H1 (cell line): Measurements from ENCODE around the gene CFAP20. TPM values are rescaled to one million over a fixed set of nuclear protein-coding genes. Genes with fewer than 3 reads are reported as not detected.

Experiments
- CTCF ChIA-PET: fragments of 300-600 bp; sonication (Branson Sonifier 250); formaldehyde crosslinking; loops from one replicate; lab custom pipeline; 2021; ENCODE audit not compliant: partially characterized antibody; lab: Charles Lee
- POLR2A ChIA-PET: fragments of 300-600 bp; sonication (Branson Sonifier 250); formaldehyde crosslinking; loops from one replicate; lab custom pipeline; 2021; ENCODE audit warnings: inconsistent platforms; ENCODE audit not compliant: partially characterized antibody; lab: Charles Lee
- DNase-seq, 2 experiments: peaks; one replicate each; pipeline versions ENCODE4 v3.0.0 to v3.0.0-alpha.2; 2010 to 2022; ENCODE audit warnings: low spot score in 2 of 2, low read depth in 1 of 2, mixed read lengths in 1 of 2
- FAIRE-seq: peaks from 2 replicates; lab custom pipeline; 2011; peaks lifted over from hg19 to GRCh38; lab: Jason Lieb, UNC
- H2AFZ ChIP-seq: 2 replicates; pipeline ENCODE4 v1.8.1; 2012; ENCODE audit warnings: low read length, inconsistent platforms
- H2AK5ac ChIP-seq: 2 replicates; pipeline ENCODE4 v1.6.1; 2013; ENCODE audit warnings: low read depth, low read length
- H2BK120ac ChIP-seq: replicated peaks from 2 replicates; pipeline ENCODE3; 2013; ENCODE audit warnings: low read depth, low read length, inconsistent platforms
- H2BK12ac ChIP-seq: 2 replicates; pipeline ENCODE4 v1.6.1; 2013; ENCODE audit warnings: low read depth, low read length
- H2BK15ac ChIP-seq: 2 replicates; pipeline ENCODE4 v1.6.1; 2013; ENCODE audit warnings: low read length
- H2BK20ac ChIP-seq: 2 replicates; pipeline ENCODE4 v1.6.1; 2013; ENCODE audit warnings: low read length
- H2BK5ac ChIP-seq: 2 replicates; pipeline ENCODE4 v1.6.1; 2013; ENCODE audit warnings: low read depth, low read length
- H3K14ac ChIP-seq: 2 replicates; pipeline ENCODE4 v1.6.1; 2013; ENCODE audit warnings: inconsistent platforms; ENCODE audit not compliant: insufficient read length
- H3K18ac ChIP-seq: 2 replicates; pipeline ENCODE4 v1.6.1; 2013; ENCODE audit warnings: low read length; ENCODE audit errors: extremely low read depth
- H3K23ac ChIP-seq: 2 replicates; pipeline ENCODE4 v1.6.1; 2013; ENCODE audit warnings: inconsistent platforms; ENCODE audit not compliant: insufficient read length
- H3K23me2 ChIP-seq: 2 replicates; pipeline ENCODE4 v1.6.1; 2013; ENCODE audit warnings: low read depth, low read length
- H3K27ac ChIP-seq: 2 replicates; pipeline ENCODE4 v1.6.1; 2011; ENCODE audit warnings: low read depth, low read length, inconsistent platforms
- H3K27me3 ChIP-seq, 4 experiments: replicated peaks in 1 of 4; 1 replicate in 1 of 4; 2 replicates in 3 of 4; pipeline versions ENCODE4 v1.6.1 to v1.8.1; 2011 to 2013; ENCODE audit warnings: low read length in 3 of 4, mild to moderate bottlenecking in 3 of 4, inconsistent platforms in 2 of 4, mixed read lengths in 2 of 4, moderate library complexity in 1 of 4; ENCODE audit not compliant: control insufficient read depth in 3 of 4, insufficient read depth in 3 of 4; ENCODE audit errors: extremely low read depth in 1 of 4
- H3K36me3 ChIP-seq, 4 experiments: 2 replicates each; pipeline versions ENCODE4 v1.6.1 to v1.8.1; 2011 to 2013; ENCODE audit warnings: mild to moderate bottlenecking in 4 of 4, low read length in 3 of 4, moderate library complexity in 2 of 4, control low read depth in 1 of 4, inconsistent platforms in 1 of 4; ENCODE audit not compliant: insufficient read depth in 4 of 4, control insufficient read depth in 2 of 4
- H3K4ac ChIP-seq: replicated peaks from 2 replicates; pipeline ENCODE3; 2013; ENCODE audit warnings: low read length, low read depth, mixed read lengths, inconsistent platforms; ENCODE audit not compliant: insufficient read length
- H3K4me1 ChIP-seq, 4 experiments: replicated peaks in 1 of 4; 1 replicate in 1 of 4; 2 replicates in 3 of 4; pipeline versions ENCODE4 v1.6.1 to v1.8.1; 2011 to 2013; ENCODE audit warnings: low read length in 3 of 4, inconsistent platforms in 2 of 4, mixed read lengths in 1 of 4; ENCODE audit not compliant: insufficient read depth in 4 of 4, control insufficient read depth in 3 of 4
- H3K4me2 ChIP-seq, 2 experiments: 2 replicates each; pipeline versions ENCODE4 v1.6.1 to v1.8.1; 2011 to 2013; ENCODE audit warnings: low read depth in 2 of 2, low read length in 2 of 2, control low read depth in 1 of 2, inconsistent platforms in 1 of 2, mild to moderate bottlenecking in 1 of 2; ENCODE audit not compliant: insufficient read depth in 1 of 2
- H3K4me3 ChIP-seq, 4 experiments: fragments of 200-600, 300-600 bp in 1 of 4; sonication (generic), shearing (Covaris generic), sonication (Bioruptor Twin) in 1 of 4; 2 replicates each; pipeline versions ENCODE4 v1.5.1 to v1.8.1; 2011 to 2016; ENCODE audit warnings: low read length in 4 of 4, low read depth in 3 of 4, control low read depth in 2 of 4, inconsistent platforms in 2 of 4, mild to moderate bottlenecking in 2 of 4, mixed read lengths in 1 of 4, moderate library complexity in 1 of 4; ENCODE audit not compliant: insufficient read depth in 2 of 4; ENCODE audit errors: extremely low read depth in 1 of 4
- H3K56ac ChIP-seq: replicated peaks from 2 replicates; pipeline ENCODE3; 2013; ENCODE audit warnings: low read depth, mild to moderate bottlenecking, mixed read lengths, low read length, inconsistent platforms; ENCODE audit not compliant: insufficient read length
- H3K79me1 ChIP-seq: 2 replicates; pipeline ENCODE4 v1.6.1; 2013; ENCODE audit warnings: low read depth, low read length, control low read depth
- H3K79me2 ChIP-seq, 2 experiments: 2 replicates each; pipeline versions ENCODE4 v1.6.1 to v1.8.1; 2012 to 2013; ENCODE audit warnings: low read length in 2 of 2, mild to moderate bottlenecking in 2 of 2, inconsistent platforms in 1 of 2; ENCODE audit not compliant: insufficient read depth in 2 of 2, control insufficient read depth in 1 of 2
- H3K9ac ChIP-seq, 4 experiments: replicated peaks in 1 of 4; 1 replicate in 1 of 4; 2 replicates in 3 of 4; pipeline versions ENCODE4 v1.6.1 to v1.8.1; 2011 to 2013; ENCODE audit warnings: low read depth in 3 of 4, low read length in 3 of 4, control low read depth in 2 of 4, mild to moderate bottlenecking in 2 of 4, moderate library complexity in 2 of 4, inconsistent platforms in 1 of 4; ENCODE audit errors: extremely low read depth in 1 of 4
- H3K9me3 ChIP-seq, 2 experiments: 2 replicates each; pipeline versions ENCODE4 v1.6.1 to v1.8.1; 2012 to 2013; ENCODE audit warnings: mild to moderate bottlenecking in 2 of 2, moderate library complexity in 2 of 2, control low read depth in 1 of 2, inconsistent platforms in 1 of 2, low read depth in 1 of 2, low read length in 1 of 2, mixed read lengths in 1 of 2; ENCODE audit not compliant: insufficient read depth in 2 of 2
- H4K20me1 ChIP-seq, 2 experiments: replicated peaks in 1 of 2; 2 replicates each; pipeline versions ENCODE3 to v1.8.1; 2011 to 2013; ENCODE audit warnings: inconsistent platforms in 2 of 2, low read length in 2 of 2, mild to moderate bottlenecking in 1 of 2; ENCODE audit not compliant: insufficient read depth in 2 of 2, control insufficient read depth in 1 of 2
- H4K5ac ChIP-seq: 2 replicates; pipeline ENCODE4 v1.6.1; 2013; ENCODE audit warnings: low read length, low read depth, mixed read lengths, inconsistent platforms; ENCODE audit not compliant: insufficient read length
- H4K8ac ChIP-seq: 2 replicates; pipeline ENCODE4 v1.8.0; 2013; ENCODE audit warnings: mild to moderate bottlenecking, moderate library complexity, low read length, inconsistent platforms; ENCODE audit not compliant: insufficient read depth; ENCODE audit errors: extremely low read depth
- H4K91ac ChIP-seq: replicated peaks from 2 replicates; pipeline ENCODE3; 2013; ENCODE audit warnings: low read length, mixed read lengths, inconsistent platforms; ENCODE audit not compliant: insufficient read length
- CHD1 ChIP-seq: IDR thresholded peaks from 2 replicates; pipeline ENCODE4 v1.6.1; 2012; ENCODE audit warnings: low read depth, low read length, improper control_type of control experiment
- SIN3A ChIP-seq, 2 experiments: IDR thresholded peaks in 1 of 2; conservative IDR thresholded peaks in 1 of 2; 2 replicates each; pipeline ENCODE4 v1.6.1; 2011 to 2012; ENCODE audit warnings: low read length in 2 of 2, improper control_type of control experiment in 1 of 2, low read depth in 1 of 2, mild to moderate bottlenecking in 1 of 2
- WGBS, 2 experiments: shearing (Covaris generic) in 1 of 2; methylation state at CpG; one replicate each; pipeline versions ENCODE4 v1.1.6 to v1.1.7; 2013 to 2015; ENCODE audit warnings: low lambda C conversion rate in 2 of 2, mixed read lengths in 2 of 2, inconsistent platforms in 1 of 2, low coverage in 1 of 2, missing lambda C conversion rate in 1 of 2; ENCODE audit not compliant: insufficient replicate concordance in 2 of 2, insufficient coverage in 1 of 2, insufficient read length in 1 of 2; ENCODE audit errors: extremely low coverage in 1 of 2, missing lambda C conversion rate in 1 of 2; 5-methylcytosine and 5-hydroxymethylcytosine counted together
- polyA plus RNA-seq, 7 experiments: library from polyadenylated mRNA; depleted of rRNA in 3 of 7; stranded (reverse) in 5 of 7; unstranded in 2 of 7; fragments of >200 nt in 5 of 7; fragments of 200-250 nt in 2 of 7; gene quantifications; 1 replicate in 5 of 7; 2 replicates in 1 of 7; 4 replicates in 1 of 7; pipeline versions ENCODE4 v1.2.1 to v1.2.3, GENCODE V29; 2011 to 2013; ENCODE audit warnings: missing spikeins in 2 of 7, mixed read lengths in 2 of 7
- total RNA-seq: library from RNA; stranded (reverse); fragmentation: NEBNext Ultra II Directional; extraction: Animal tissue kit (Norgen Biotek cat#: 25700); gene quantifications from 2 replicates; pipeline ENCODE4 v1.2.1, GENCODE V29; 2021

Gene CFAP20
- total and polyA plus RNA-seq, 2 of the 8 experiments (the other 6 are each of a cell fraction or from before 2014, with no cell fraction given) = 45.6 to 65.4 TPM

DNA sequence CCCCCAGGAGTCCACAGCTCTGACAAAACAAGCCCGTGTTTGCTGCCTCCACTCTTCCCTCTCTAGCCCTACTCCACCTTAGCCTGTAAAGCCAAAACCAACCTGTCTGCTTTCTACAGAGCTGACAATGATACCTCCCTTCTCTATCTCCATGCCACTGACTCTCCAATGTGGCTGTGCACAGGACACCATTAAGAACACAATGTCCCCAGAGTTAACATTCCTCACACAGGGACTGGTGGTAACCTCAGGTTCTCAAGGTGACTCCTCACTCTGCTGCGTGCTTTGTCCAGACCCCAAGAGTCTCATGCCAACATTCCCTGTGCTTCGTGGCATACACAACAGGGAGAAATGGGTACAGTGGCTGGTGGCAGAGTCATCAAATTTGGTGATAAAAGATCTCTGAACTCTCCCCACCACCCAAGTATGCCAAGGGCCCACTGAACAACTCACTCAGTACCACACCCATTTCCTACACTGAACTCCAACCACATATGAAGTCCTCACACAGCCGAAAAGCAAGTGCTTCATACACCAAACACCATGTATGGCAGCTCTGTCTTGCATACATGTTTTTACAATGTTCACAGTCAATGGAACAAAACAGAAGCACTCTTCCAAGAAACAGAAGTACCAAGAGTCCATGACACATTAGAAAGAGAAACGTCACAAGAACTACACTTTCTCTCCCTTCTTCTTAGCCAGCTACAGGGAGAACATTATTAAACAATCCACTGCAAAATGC, 47.6 kb upstream of the CFAP20 start:
- no peak overlapping the region for H3K9ac ChIP-seq
- H2BK120ac ChIP-seq = no peak overlapping the region
- H3K4me1 ChIP-seq = no peaks in the 10 kb centered on the region
- no peak overlapping the region for H2AFZ ChIP-seq
- 86% methylated on average over 5 of the region's 5 CpGs; no CpG with 5 or more reads in 1 of the 2 experiments for WGBS, 2 experiments
- ChIA-PET CTCF (interaction anchor here (0.7 to 2.2 kb wide), 5 partner anchors 13 to 278 kb away, joined by 3 to 7 read pairs (median 3); no protein-coding TSS in a partner anchor), POLR2A (interaction anchor here (1.1 to 1.2 kb wide), 2 partner anchors 12 to 66 kb away, joined by 3 read pairs; no protein-coding TSS in a partner anchor)
- H3K4me3 ChIP-seq = no peak overlapping the region
- H2BK20ac ChIP-seq = no peak overlapping the region
- no peak overlapping the region for H2BK15ac ChIP-seq
- no peak overlapping the region for H2AK5ac ChIP-seq
- peaks cover 3% of the 10 kb centered on the region; the same call in 1 of the 2 replicates for H3K79me1 ChIP-seq
- H4K5ac ChIP-seq = no peak overlapping the region
- H3K36me3 ChIP-seq = peaks cover 5 to 63% (median 26%) of the 10 kb centered on the region in 4 experiments
- H2BK12ac ChIP-seq = no peak overlapping the region
- no peak overlapping the region for H3K23ac ChIP-seq
- H3K27ac ChIP-seq = no peak overlapping the region
- H3K4ac ChIP-seq = no peak overlapping the region
- H3K79me2 ChIP-seq = peaks cover 0 to 14% of the 10 kb centered on the region in 2 experiments; a peak in 1 of 4 replicates
- no peak overlapping the region for H3K18ac ChIP-seq
- H3K56ac ChIP-seq = no peak overlapping the region
- H3K9me3 ChIP-seq = no peaks in the 10 kb centered on the region
- no peak overlapping the region for H4K8ac ChIP-seq
- H4K20me1 ChIP-seq = peaks cover 5 to 10% of the 10 kb centered on the region in 2 experiments
- no peaks in the 10 kb centered on the region for H3K27me3 ChIP-seq
- no peak overlapping the region for H2BK5ac ChIP-seq
- H3K23me2 ChIP-seq = no peaks in the 10 kb centered on the region
- H4K91ac ChIP-seq = no peak overlapping the region
- H3K4me2 ChIP-seq = no peak overlapping the region
- no peak overlapping the region for H3K14ac ChIP-seq
- DNase-seq (no peak), FAIRE-seq (no peak)
- TF ChIP-seq SIN3A (conservative IDR thresholded peaks at IDR 0.05 in 1 of 2, IDR thresholded peaks at IDR 0.05 in 1 of 2; ENCODE audit: low read depth in 1 of 2, low read length in 2 of 2) (no peak), CHD1 (no peak)
